GM12878 (cell line): ENCODE data around the gene CETN1. TPM values are rescaled to one million over a fixed set of nuclear protein-coding genes. Genes with fewer than 3 reads are reported as not detected.

Source experiments
- HCFC1 ChIP-seq: fragments of 150-350 bp; IDR thresholded peaks from 2 replicates; pipeline ENCODE4 v1.6.1; 2014; ENCODE audit warnings: low read length
- HDAC6 ChIP-seq: fragments of 200-600 bp; sonication (generic); IDR thresholded peaks from one replicate; pipeline ENCODE4 v1.8.0; 2017; ENCODE audit warnings: antibody characterized with exemption; ENCODE audit not compliant: unreplicated experiment
- IRF5 ChIP-seq: fragments of 450-650 bp; IDR thresholded peaks from 2 replicates; pipeline ENCODE4 v1.6.1; 2017; ENCODE audit warnings: borderline replicate concordance
- ZBED1 ChIP-seq: IDR thresholded peaks from 2 replicates; pipeline ENCODE4 v1.6.1; 2016; ENCODE audit warnings: borderline replicate concordance
- ZBTB33 ChIP-seq: fragments of 450-650 bp; IDR thresholded peaks from 2 replicates; pipeline ENCODE4 v1.6.1; 2017; ENCODE audit warnings: mild to moderate bottlenecking
- ZNF207 ChIP-seq: fragments of 450-650 bp; IDR thresholded peaks from 2 replicates; pipeline ENCODE4 v1.6.1; 2014; ENCODE audit warnings: antibody characterized with exemption, mild to moderate bottlenecking, borderline replicate concordance
- ZNF592 ChIP-seq: fragments of 450-650 bp; IDR thresholded peaks from 2 replicates; pipeline ENCODE4 v1.6.1; 2017; ENCODE audit warnings: mild to moderate bottlenecking, moderate library complexity
- polyA plus RNA-seq, 11 experiments: library from polyadenylated mRNA; depleted of rRNA in 4 of 11; unstranded in 6 of 11; stranded (reverse) in 5 of 11; fragments of >200 nt; fragmentation: Nextera tagmentation in 4 of 11; fragmentation: Illumina TruSeq in 1 of 11; extraction: Ambion mirVana in 4 of 11; extraction: Trizol in 1 of 11; gene quantifications; 1 replicate in 1 of 11; 2 replicates in 10 of 11; pipeline versions ENCODE4 v1.2.1 to v1.2.3, GENCODE V29; 2011 to 2016; ENCODE audit warnings: inconsistent platforms in 2 of 11, missing spikeins in 2 of 11, low read depth in 1 of 11
- total RNA-seq, 4 experiments: library from RNA; depleted of rRNA in 3 of 4; stranded (reverse); fragments of >200 nt in 3 of 4; fragmentation: Illumina TruSeq in 1 of 4; extraction: Trizol in 1 of 4; gene quantifications; 2 replicates each; pipeline versions ENCODE4 v1.2.1 to v1.2.3, GENCODE V29; 2013 to 2021

Gene CETN1
- total and polyA plus RNA-seq, 10 of the 15 experiments (the other 5 are each of a cell fraction or from before 2014, with no cell fraction given), result not detected

GRCh38 chr18:532018-532417 lies 48.2 kb upstream of the CETN1 start (continued):
- TF ChIP-seq ZNF592 (no peak), IRF5 (no peak), ZBED1 (no peak), ZBTB33 (no peak), HDAC6 (no peak), ZNF207 (no peak), HCFC1 (no peak)
- TF ChIP-seq, all 136 proteins: peak for 0
